A549 (cell line): ENCODE results near the gene XPO5. TPM values are rescaled to one million over a fixed set of nuclear protein-coding genes. Genes with fewer than 3 reads are reported as not detected.
"Not testable (repeated sequence)": the region's sequence is repeated elsewhere in the genome, so short reads cannot be mapped to it uniquely, and the experiment has no call there.

Source experiments
- ATAC-seq, 2 experiments: fragments of 200-7000 bp in 1 of 2; fragments of >200 bp in 1 of 2; cut with Nextera tagmentation in 1 of 2; cut with Tn5 transposase in 1 of 2; 3 replicates each; pipeline versions ENCODE4 v1.8.0 to v1.9.1; 2018 to 2020; ENCODE audit warnings: mild to moderate bottlenecking in 1 of 2, moderate library complexity in 1 of 2
- CTCF ChIA-PET: fragments of 300-600 bp; sonication (Branson Sonifier 250); formaldehyde crosslinking; extraction: SDS; loops from one replicate; lab custom pipeline; 2021; ENCODE audit warnings: antibody characterized with exemption, inconsistent platforms; lab: Yijun Ruan, JAX
- POLR2A ChIA-PET: fragments of 350-600 bp; formaldehyde crosslinking; extraction: SDS; loops from one replicate; lab custom pipeline; 2021; ENCODE audit warnings: antibody characterized with exemption, inconsistent platforms; lab: Yijun Ruan, JAX
- DNase-seq, 2 experiments: peaks; one replicate each; pipeline versions ENCODE4 v3.0.0 to v3.0.0-alpha.2; 2011 to 2016; ENCODE audit warnings: low read depth in 1 of 2, low spot score in 1 of 2
- FAIRE-seq: peaks from 2 replicates; lab custom pipeline; 2011; peaks lifted over from hg19 to GRCh38; lab: Jason Lieb, UNC
- H3K27ac ChIP-seq, 2 experiments: fragments of >200 bp; sonication (Bioruptor Twin); formaldehyde crosslinking; 3 replicates each; pipeline ENCODE4 v1.5.1; 2016 to 2017
- H3K4me1 ChIP-seq: fragments of >200 bp; sonication (Bioruptor Twin); formaldehyde crosslinking; 3 replicates; pipeline ENCODE4 v1.6.1; 2016
- H3K4me2 ChIP-seq: fragments of >200 bp; sonication (Bioruptor Twin); formaldehyde crosslinking; 3 replicates; pipeline ENCODE4 v1.6.1; 2016
- H3K4me3 ChIP-seq: fragments of >200 bp; sonication (Bioruptor Twin); formaldehyde crosslinking; 3 replicates; pipeline ENCODE4 v1.5.1; 2016
- H3K9me3 ChIP-seq: fragments of >200 bp; sonication (Bioruptor Twin); formaldehyde crosslinking; 3 replicates; pipeline ENCODE4 v1.6.1; 2016
- CBX2 ChIP-seq: fragments of 200-600 bp; sonication (generic); IDR thresholded peaks from 2 replicates; pipeline ENCODE4 v1.6.1; 2016; ENCODE audit warnings: low read depth, mild to moderate bottlenecking, borderline replicate concordance
- CBX8 ChIP-seq: fragments of 200-600 bp; sonication (generic); IDR thresholded peaks from 2 replicates; pipeline ENCODE4 v1.6.1; 2016
- EHF ChIP-seq: fragments of 250-450 bp; sonication (Bioruptor Pico); IDR thresholded peaks from 2 replicates; pipeline ENCODE4 v1.5.0; 2020; ENCODE audit warnings: mild to moderate bottlenecking
- ESRRA ChIP-seq: fragments of 150-350 bp; IDR thresholded peaks from 2 replicates; pipeline ENCODE4 v1.6.1; 2014; ENCODE audit warnings: mild to moderate bottlenecking, low read length, borderline replicate concordance
- GATA3 ChIP-seq: IDR thresholded peaks from 2 replicates; pipeline ENCODE4 v1.6.1; 2012; ENCODE audit warnings: borderline replicate concordance
- HOXB13 ChIP-seq: fragments of 250-450 bp; sonication (Bioruptor Pico); IDR thresholded peaks from 2 replicates; pipeline ENCODE4 v1.5.0; 2020; ENCODE audit warnings: low read depth, mild to moderate bottlenecking, moderate library complexity
- MAX ChIP-seq: IDR thresholded peaks from 2 replicates; pipeline ENCODE4 v1.6.1; 2012
- MYC ChIP-seq: IDR thresholded peaks from 2 replicates; pipeline ENCODE4 v1.6.1; 2012; ENCODE audit warnings: mild to moderate bottlenecking, inconsistent platforms, low read length, improper control_type of control experiment, borderline replicate concordance
- PHF8 ChIP-seq: fragments of 200-600 bp; sonication (generic); IDR thresholded peaks from 2 replicates; pipeline ENCODE4 v1.6.1; 2016; ENCODE audit warnings: low read depth, mild to moderate bottlenecking, antibody characterized with exemption, moderate library complexity, borderline replicate concordance
- POLR2A ChIP-seq: IDR thresholded peaks from 2 replicates; pipeline ENCODE4 v1.6.1; 2012; ENCODE audit warnings: mild to moderate bottlenecking, low read length
- RAD21 ChIP-seq, 2 experiments: fragments of >200 bp in 1 of 2; sonication (Bioruptor Twin) in 1 of 2; formaldehyde crosslinking in 1 of 2; IDR thresholded peaks in 1 of 2; conservative IDR thresholded peaks in 1 of 2; 2 replicates in 1 of 2; 3 replicates in 1 of 2; pipeline ENCODE4 v1.6.1; 2012 to 2018; ENCODE audit warnings: inconsistent platforms in 1 of 2
- RNF2 ChIP-seq: fragments of 200-600 bp; sonication (generic); IDR thresholded peaks from 2 replicates; pipeline ENCODE4 v1.6.1; 2016; ENCODE audit warnings: low read depth, mild to moderate bottlenecking, antibody characterized with exemption, moderate library complexity, borderline replicate concordance
- TFCP2L1 ChIP-seq: fragments of 250-450 bp; sonication (Bioruptor Pico); IDR thresholded peaks from 2 replicates; pipeline ENCODE4 v1.5.0; 2021; ENCODE audit warnings: mild to moderate bottlenecking
- USF2 ChIP-seq: fragments of 450-650 bp; IDR thresholded peaks from 2 replicates; pipeline ENCODE4 v1.6.1; 2014; ENCODE audit warnings: antibody characterized with exemption
- ZC3H11A ChIP-seq: fragments of 450-650 bp; IDR thresholded peaks from 2 replicates; pipeline ENCODE4 v1.6.1; 2014; ENCODE audit warnings: antibody characterized with exemption, mild to moderate bottlenecking
- ZNF302 ChIP-seq: fragments of 250-450 bp; sonication (Bioruptor Pico); IDR thresholded peaks from 2 replicates; pipeline ENCODE4 v1.9.0; 2021; ENCODE audit warnings: inconsistent platforms, mild to moderate bottlenecking, moderate library complexity
- WGBS: methylation state at CpG from one replicate; pipeline ENCODE4 v1.1.6; 2017; ENCODE audit errors: missing lambda C conversion rate; 5-methylcytosine and 5-hydroxymethylcytosine counted together
- polyA plus RNA-seq, 4 experiments: library from polyadenylated mRNA; depleted of rRNA in 3 of 4; stranded (reverse); fragments of >200 nt; fragmentation: RNase III in 1 of 4; extraction: RNeasy Plus Mini Kit Qiagen cat#74134 plus additional on column Dnase treatment in 1 of 4; gene quantifications; 2 replicates in 3 of 4; 3 replicates in 1 of 4; pipeline ENCODE4 v1.2.3, GENCODE V29; 2011 to 2017

Gene XPO5
- polyA plus RNA-seq, 2 of the 4 experiments (the other 2 are of a cell fraction), result 24.8 to 51.0 TPM

GRCh38 chr6:43499028-43499815, 76.6 kb downstream of the XPO5 start:
- H3K9me3 ChIP-seq, result no peaks in the 10 kb centered on the region
- DNase-seq, result no peak
- ATAC-seq, result no peak
- H3K4me1 ChIP-seq, result peaks cover 16% of the 10 kb centered on the region
- no peak overlapping the region for H3K27ac ChIP-seq
- WGBS, result 90% methylated on average over 8 of the region's 12 CpGs
- TF ChIP-seq POLR2A (no peak), HOXB13 (CRISPR knock-in tag) (no peak)
- ChIA-PET CTCF (interaction anchor here (7.1 kb wide), 1 partner anchor 8 kb away, joined by 79 read pairs; the partner anchor contains the start of gene LRRC73), POLR2A (no interaction called here)
- H3K4me3 ChIP-seq, result no peak overlapping the region
- H3K4me2 ChIP-seq, result no peak overlapping the region
- no peak for FAIRE-seq

- 85% methylated on average over 5 of the region's 5 CpGs for WGBS
- CTCF ChIA-PET, result interaction anchor here (0.6 to 7.1 kb wide), 4 partner anchors 9 to 269 kb away, joined by 3 to 79 read pairs (median 34); partner anchors contain the start of genes DLK2 and LRRC73
- POLR2A ChIA-PET, result not testable (repeated sequence)
These were observed 77.5 kb downstream of the XPO5 start for GRCh38 chr6:43498291-43498690.

DNA sequence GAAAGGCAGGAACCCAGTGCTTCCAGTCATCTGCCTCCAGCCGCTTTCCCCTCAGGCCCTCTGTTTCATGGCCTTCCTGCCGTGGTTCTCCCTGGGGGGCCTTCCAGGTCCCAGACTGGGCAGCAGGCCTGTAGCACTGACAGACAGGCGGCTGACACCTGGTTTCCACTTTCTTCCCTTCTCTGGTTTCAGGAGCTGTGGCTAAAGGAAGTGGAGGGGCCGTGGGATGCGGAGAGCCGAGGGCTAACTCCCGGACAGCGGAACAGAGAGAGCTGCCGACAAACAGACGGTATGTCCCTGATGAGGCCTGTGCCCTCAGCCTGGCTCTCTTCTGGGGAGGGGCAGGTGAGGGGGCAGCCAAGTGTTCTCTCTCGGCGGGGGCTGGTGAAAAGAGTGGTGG, 78.1 kb downstream of the XPO5 start:
- no peak for ATAC-seq
- Histone ChIP-seq H3K4me2 (no peak overlapping the region), H3K4me1 (peaks cover 16% of the 10 kb centered on the region), H3K9me3 (no peaks in the 10 kb centered on the region), H3K4me3 (no peak overlapping the region), H3K27ac (no peak overlapping the region)
- FAIRE-seq, result no peak
- DNase-seq, result no peak
- CTCF ChIA-PET, result interaction anchor here (0.6 to 7.1 kb wide), 6 partner anchors 10 to 269 kb away, joined by 3 to 79 read pairs (median 5); partner anchors contain the start of genes DLK2 and LRRC73
- WGBS, result 94% methylated on average over 10 of the region's 12 CpGs
- TF ChIP-seq RAD21 (conservative IDR thresholded peaks at IDR 0.05 in 1 of 2, IDR thresholded peaks at IDR 0.05 in 1 of 2) (no peak), RNF2 (no peak), CBX8 (no peak)
- TF ChIP-seq, all 56 proteins: peak for 0
- POLR2A ChIA-PET, result no interaction called here

More at GRCh38 chr6:43498291-43498690, 77.5 kb downstream of the XPO5 start:
- not testable (repeated sequence) for H3K9me3 ChIP-seq, H3K27ac ChIP-seq, H3K4me3 ChIP-seq, FAIRE-seq, ATAC-seq, H3K4me2 ChIP-seq, DNase-seq
- H3K4me1 ChIP-seq, result peaks cover 16% of the 10 kb centered on the region

DNA sequence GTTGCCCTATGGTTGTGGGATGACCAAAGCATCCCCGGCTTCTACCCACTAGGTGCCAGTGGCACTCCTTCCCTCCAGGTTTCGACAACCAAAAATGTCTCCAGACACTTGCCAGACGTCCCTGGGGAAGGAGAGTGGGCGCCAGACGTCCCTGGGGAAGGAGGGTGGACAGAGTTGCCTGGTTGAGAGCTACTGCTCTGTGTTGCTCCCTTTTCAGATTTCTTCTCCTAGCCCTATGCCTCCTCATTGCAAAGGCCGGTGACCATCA, 78.8 kb downstream of the XPO5 start:
- no peaks in the 10 kb centered on the region for H3K9me3 ChIP-seq
- no peak for FAIRE-seq
- POLR2A ChIA-PET, result no interaction called here
- H3K4me2 ChIP-seq, result no peak overlapping the region
- no peak overlapping the region for H3K27ac ChIP-seq
- WGBS, result 88% methylated on average over 6 of the region's 6 CpGs
- CTCF ChIA-PET, result interaction anchor here (1.0 to 7.1 kb wide), 7 partner anchors 10 to 268 kb away, joined by 3 to 79 read pairs (median 5); partner anchors contain the start of genes DLK2 and LRRC73
- no peak overlapping the region for H3K4me3 ChIP-seq
- no peak for ATAC-seq
- TF ChIP-seq ESRRA (no peak), CBX2 (no peak), TFCP2L1 (no peak), ZNF302 (CRISPR knock-in tag) (no peak), MYC (no peak), GATA3 (no peak), EHF (CRISPR knock-in tag) (no peak), PHF8 (no peak), ZC3H11A (no peak), MAX (no peak), POLR2A (no peak), USF2 (no peak)
- no peak for DNase-seq
- peaks cover 16% of the 10 kb centered on the region for H3K4me1 ChIP-seq
